Activated CD8-positive, alpha-beta memory T cell treated with anti-CD3 and anti-CD28 coated beads, Interleukin-2, amount 10 ng/mL, durations not matched to agents 7 days and 5 days (primary cell): ENCODE results near the gene TDRD10. TPM values are rescaled to one million over a fixed set of nuclear protein-coding genes. Genes with fewer than 3 reads are reported as not detected.

Experiments used
- ATAC-seq: fragments of 150-1000 bp; cut with Tn5 transposase; one replicate; pipeline ENCODE4 v1.10.0; 2021; ENCODE audit warnings: moderate library complexity
- CTCF ChIA-PET: fragments of 350-600 bp; sonication (Branson Sonifier 250); formaldehyde crosslinking; loops from one replicate; lab custom pipeline; 2021; ENCODE audit warnings: antibody characterized with exemption; lab: Charles Lee
- DNase-seq: peaks from one replicate; pipeline ENCODE4 v3.0.0-alpha.2; 2020
- H3K27ac Mint-ChIP-seq: one replicate; pipeline ENCODE4 v1.8.0; 2021; ENCODE audit warnings: mild to moderate bottlenecking, mixed read lengths
- H3K27me3 Mint-ChIP-seq: one replicate; pipeline ENCODE4 v1.8.0; 2021; ENCODE audit warnings: mixed read lengths
- H3K36me3 Mint-ChIP-seq: one replicate; pipeline ENCODE4 v1.8.0; 2021; ENCODE audit warnings: mild to moderate bottlenecking, mixed read lengths
- H3K4me1 Mint-ChIP-seq: one replicate; pipeline ENCODE4 v1.8.0; 2021; ENCODE audit warnings: mixed read lengths
- H3K4me3 Mint-ChIP-seq: one replicate; pipeline ENCODE4 v1.8.0; 2021; ENCODE audit warnings: mild to moderate bottlenecking, moderate library complexity, mixed read lengths
- H3K9me3 Mint-ChIP-seq: one replicate; pipeline ENCODE4 v1.8.0; 2022; ENCODE audit warnings: low read depth, mixed read lengths
- total RNA-seq, 2 experiments: library from RNA; stranded (reverse); gene quantifications; one replicate each; pipeline ENCODE4 v1.2.3, GENCODE V29; 2021

TDRD10 gene
- total RNA-seq, 2 experiments from 2014 or later: not detected

DNA sequence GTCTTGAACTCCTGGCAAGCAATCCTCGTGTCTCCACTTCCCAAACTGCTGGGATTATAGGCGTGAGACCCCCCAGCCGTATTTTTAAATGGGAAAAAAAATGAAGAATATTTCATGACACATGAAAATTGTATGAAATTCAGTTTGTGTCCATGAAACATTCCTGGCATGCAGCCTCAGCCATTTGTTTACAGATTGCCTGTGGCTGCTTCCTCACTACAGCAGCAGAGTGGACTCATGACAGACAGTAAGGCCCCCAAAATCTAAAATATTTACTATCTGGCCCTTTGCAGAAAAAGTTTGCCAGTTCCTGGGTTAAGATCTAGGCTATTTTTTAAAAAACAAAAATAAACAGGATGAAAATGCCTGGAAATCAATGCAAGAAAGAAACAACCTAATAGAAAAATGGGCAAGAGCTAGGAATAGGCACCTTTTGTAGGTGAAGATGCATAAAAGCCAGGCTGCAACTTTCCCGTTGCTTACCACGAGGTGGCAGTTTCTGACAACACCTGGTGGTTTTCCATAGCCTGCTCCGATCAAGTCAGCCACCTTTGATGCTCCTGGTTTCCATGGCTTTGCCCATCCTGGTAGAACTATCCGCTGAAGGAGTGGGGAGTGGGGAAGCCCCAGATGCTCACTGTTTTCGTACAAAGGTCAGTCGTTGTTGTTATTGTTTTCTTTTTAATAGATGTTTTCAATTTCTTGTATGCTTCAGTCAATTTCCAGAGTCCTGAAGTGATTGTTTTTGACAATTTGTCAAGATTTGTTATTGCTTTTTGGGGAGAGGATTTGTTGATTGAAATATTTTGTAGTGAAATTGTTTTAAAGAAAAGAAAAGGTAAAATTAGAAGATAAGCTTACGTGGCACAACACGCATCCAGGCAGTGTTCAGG, 32.2 kb downstream of the TDRD10 start:
- no peak for ATAC-seq
- CTCF ChIA-PET: interaction anchor here (1.2 to 2.9 kb wide), 3 partner anchors 12 to 55 kb away, joined by 3 to 7 read pairs (median 4); no protein-coding TSS in a partner anchor
- Mint-ChIP-seq H3K36me3 (no peaks in the 10 kb centered on the region), H3K9me3 (no peaks in the 10 kb centered on the region), H3K27me3 (peaks cover 34% of the 10 kb centered on the region), H3K4me3 (no peak overlapping the region), H3K27ac (no peak overlapping the region), H3K4me1 (no peaks in the 10 kb centered on the region)
- no peak for DNase-seq

GRCh38 chr1:154536570-154536969, 34.6 kb downstream of the TDRD10 start:
- Mint-ChIP-seq H3K27ac (no peak overlapping the region), H3K36me3 (no peaks in the 10 kb centered on the region), H3K27me3 (peaks cover 47% of the 10 kb centered on the region), H3K4me3 (no peak overlapping the region), H3K9me3 (no peaks in the 10 kb centered on the region), H3K4me1 (no peaks in the 10 kb centered on the region)
- CTCF ChIA-PET: interaction anchor here (2.9 kb wide), 1 partner anchor 57 kb away, joined by 7 read pairs; no protein-coding TSS in a partner anchor
- ATAC-seq (no peak), DNase-seq (no peak)

GRCh38 chr1:154539486-154540483, 37.8 kb downstream of the TDRD10 start:
- CTCF ChIA-PET: no interaction called here
- H3K9me3 Mint-ChIP-seq: no peaks in the 10 kb centered on the region
- H3K4me3 Mint-ChIP-seq: no peak overlapping the region
- H3K4me1 Mint-ChIP-seq: no peaks in the 10 kb centered on the region
- H3K36me3 Mint-ChIP-seq: no peaks in the 10 kb centered on the region
- ATAC-seq: no peak
- H3K27me3 Mint-ChIP-seq: peaks cover 40% of the 10 kb centered on the region
- H3K27ac Mint-ChIP-seq: no peak overlapping the region
- no peak for DNase-seq

GRCh38 chr1:154541231-154541630, 39.2 kb downstream of the TDRD10 start:
- no peak for ATAC-seq
- H3K9me3 Mint-ChIP-seq: no peaks in the 10 kb centered on the region
- CTCF ChIA-PET: no interaction called here

DNA sequence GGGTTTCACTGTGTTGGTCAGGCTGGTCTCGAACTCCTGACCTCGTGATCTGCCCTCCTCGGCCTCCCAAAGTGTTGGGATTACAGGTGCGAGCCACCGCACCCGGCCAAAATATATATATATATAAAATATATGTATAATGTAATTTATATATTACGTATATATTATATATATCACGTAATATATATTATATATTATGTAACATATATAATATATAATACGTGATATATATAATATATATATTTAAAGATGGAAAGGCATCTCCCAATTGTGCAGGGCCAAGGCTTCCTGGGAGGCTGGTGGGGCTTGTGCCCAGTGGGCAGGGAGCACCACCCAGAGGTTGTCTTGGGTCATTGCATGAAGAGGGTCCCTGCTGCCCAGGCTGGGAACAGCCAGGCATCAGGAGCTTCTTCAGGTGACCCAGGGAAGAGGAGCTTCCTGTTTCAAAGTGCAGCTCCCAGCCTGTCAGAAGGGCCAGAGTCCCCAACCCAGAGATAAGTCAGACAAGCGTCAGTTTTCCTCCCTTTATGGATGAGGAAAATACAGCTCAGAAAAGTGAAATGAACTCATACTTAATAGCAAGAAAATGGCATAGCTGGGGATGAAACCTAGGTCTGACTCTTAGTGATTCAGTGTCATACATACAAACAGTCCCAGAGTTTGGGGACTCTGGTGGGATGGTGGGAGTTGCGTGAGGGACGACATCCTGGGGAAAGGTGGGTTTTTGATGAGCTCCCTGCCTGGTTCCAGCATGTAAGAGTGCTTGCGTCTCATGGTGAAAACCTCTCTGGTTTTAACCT, 44.4 kb downstream of the TDRD10 start:
- Mint-ChIP-seq H3K4me3 (no peak overlapping the region), H3K27ac (no peak overlapping the region), H3K9me3 (no peaks in the 10 kb centered on the region), H3K27me3 (peaks cover 4% of the 10 kb centered on the region), H3K36me3 (peaks cover 25% of the 10 kb centered on the region), H3K4me1 (peaks cover 9% of the 10 kb centered on the region)
- DNase-seq: peak; percentile 69
- peak; percentile 86 for ATAC-seq
- CTCF ChIA-PET: interaction anchor here (0.7 to 4.6 kb wide), 22 partner anchors 10 to 332 kb away, joined by 3 to 78 read pairs (median 4); partner anchors contain the start of gene UBE2Q1

More at GRCh38 chr1:154541231-154541630, 39.2 kb downstream of the TDRD10 start:
- Mint-ChIP-seq H3K27ac (no peak overlapping the region), H3K36me3 (no peaks in the 10 kb centered on the region), H3K4me1 (no peaks in the 10 kb centered on the region), H3K27me3 (peaks cover 31% of the 10 kb centered on the region), H3K4me3 (no peak overlapping the region)
- no peak for DNase-seq

DNA sequence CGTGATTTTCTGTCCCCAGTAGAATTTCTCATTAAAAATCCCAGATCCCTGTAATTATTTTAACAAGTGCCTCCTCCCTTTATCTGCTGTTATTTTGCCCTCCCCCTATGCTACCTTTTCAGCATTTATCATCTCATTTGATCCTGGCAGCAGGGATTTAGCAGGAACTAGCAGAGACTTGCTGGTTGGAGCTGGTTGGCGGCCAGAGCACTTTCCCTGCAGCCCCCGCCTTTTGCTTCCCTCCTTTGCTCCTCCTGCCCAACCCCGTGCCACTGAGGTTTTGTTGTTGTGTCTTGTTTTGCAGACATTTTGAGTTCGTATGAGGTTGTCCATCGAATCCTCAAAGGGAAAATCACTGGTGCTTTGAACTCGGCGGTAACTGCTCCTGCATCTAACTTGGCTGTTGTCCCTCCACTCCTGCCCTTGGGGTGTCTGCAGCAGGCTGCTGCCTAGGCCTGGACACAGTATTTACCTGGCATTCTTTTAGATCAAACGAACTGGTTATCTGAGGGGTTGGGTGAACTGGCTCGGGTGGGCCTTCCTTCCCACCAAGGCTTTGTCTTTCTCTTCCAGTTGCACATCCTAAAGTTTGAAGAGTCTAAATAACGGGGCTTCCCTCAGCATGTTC, 45.2 kb downstream of the TDRD10 start:
- peaks cover 2% of the 10 kb centered on the region for H3K27me3 Mint-ChIP-seq
- DNase-seq (no peak), ATAC-seq (no peak)
- H3K36me3 Mint-ChIP-seq: peaks cover 31% of the 10 kb centered on the region
- CTCF ChIA-PET: interaction anchor here (0.7 to 4.6 kb wide), 21 partner anchors 9 to 332 kb away, joined by 3 to 78 read pairs (median 4); partner anchors contain the start of gene UBE2Q1
- no peak overlapping the region for H3K4me3 Mint-ChIP-seq
- H3K4me1 Mint-ChIP-seq: peaks cover 9% of the 10 kb centered on the region
- H3K27ac Mint-ChIP-seq: no peak overlapping the region
- H3K9me3 Mint-ChIP-seq: no peaks in the 10 kb centered on the region

- Mint-ChIP-seq H3K4me1 (peaks cover 9% of the 10 kb centered on the region), H3K27me3 (no peaks in the 10 kb centered on the region), H3K9me3 (no peaks in the 10 kb centered on the region), H3K27ac (no peak overlapping the region), H3K4me3 (no peak overlapping the region), H3K36me3 (peaks cover 36% of the 10 kb centered on the region)
- ATAC-seq (no peak), DNase-seq (no peak)
- CTCF ChIA-PET: interaction anchor here (0.7 to 4.6 kb wide), 3 partner anchors 12 to 82 kb away, joined by 3 to 78 read pairs (median 5); no protein-coding TSS in a partner anchor
These were observed 46.0 kb downstream of the TDRD10 start for GRCh38 chr1:154548028-154548427.

- Mint-ChIP-seq H3K9me3 (no peaks in the 10 kb centered on the region), H3K4me3 (no peak overlapping the region), H3K27me3 (no peaks in the 10 kb centered on the region), H3K27ac (no peak overlapping the region), H3K36me3 (peaks cover 46% of the 10 kb centered on the region), H3K4me1 (peaks cover 9% of the 10 kb centered on the region)
- CTCF ChIA-PET: interaction anchor here (2.0 to 4.6 kb wide), 2 partner anchors 69 to 70 kb away, joined by 12 to 78 read pairs; no protein-coding TSS in a partner anchor
- no peak for DNase-seq
- ATAC-seq: no peak
These were observed 47.3 kb downstream of the TDRD10 start for GRCh38 chr1:154549202-154549770.

DNA sequence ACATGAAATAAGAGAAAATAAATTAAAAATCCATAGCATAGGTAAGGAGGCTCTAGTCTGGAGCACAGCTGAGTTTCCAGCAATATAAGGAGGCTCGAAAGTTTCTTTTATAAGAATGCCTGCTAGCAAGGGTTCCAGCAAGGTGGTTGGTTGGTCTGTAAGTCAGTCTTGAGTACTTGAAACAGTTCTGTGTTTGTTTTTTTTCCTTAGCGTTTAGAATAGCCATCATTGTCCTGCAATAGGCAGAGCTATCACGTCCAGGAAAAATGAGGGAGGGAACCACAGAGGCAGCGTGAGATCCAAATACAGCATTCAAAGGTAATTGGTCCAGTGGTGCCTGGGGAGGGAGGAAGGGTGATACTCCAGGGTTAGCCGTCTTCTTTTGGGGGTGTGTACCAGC, 48.1 kb downstream of the TDRD10 start:
- H3K27ac Mint-ChIP-seq: no peak overlapping the region
- H3K9me3 Mint-ChIP-seq: no peaks in the 10 kb centered on the region
- CTCF ChIA-PET: interaction anchor here (2.0 kb wide), 1 partner anchor 71 kb away, joined by 12 read pairs; no protein-coding TSS in a partner anchor
- no peak overlapping the region for H3K4me3 Mint-ChIP-seq
- H3K27me3 Mint-ChIP-seq: no peaks in the 10 kb centered on the region
- H3K36me3 Mint-ChIP-seq: peaks cover 51% of the 10 kb centered on the region
- ATAC-seq (no peak), DNase-seq (no peak)
- peaks cover 9% of the 10 kb centered on the region for H3K4me1 Mint-ChIP-seq

- CTCF ChIA-PET: interaction anchor here (2.0 kb wide), 1 partner anchor 71 kb away, joined by 12 read pairs; no protein-coding TSS in a partner anchor
- peaks cover 11% of the 10 kb centered on the region for H3K4me1 Mint-ChIP-seq
- H3K27me3 Mint-ChIP-seq: no peaks in the 10 kb centered on the region
- H3K9me3 Mint-ChIP-seq: no peaks in the 10 kb centered on the region
- DNase-seq (no peak), ATAC-seq (no peak)
- H3K36me3 Mint-ChIP-seq: peaks cover 57% of the 10 kb centered on the region
- H3K4me3 Mint-ChIP-seq: no peak overlapping the region
- H3K27ac Mint-ChIP-seq: no peak overlapping the region
These were observed 48.6 kb downstream of the TDRD10 start for GRCh38 chr1:154550657-154551056.

DNA sequence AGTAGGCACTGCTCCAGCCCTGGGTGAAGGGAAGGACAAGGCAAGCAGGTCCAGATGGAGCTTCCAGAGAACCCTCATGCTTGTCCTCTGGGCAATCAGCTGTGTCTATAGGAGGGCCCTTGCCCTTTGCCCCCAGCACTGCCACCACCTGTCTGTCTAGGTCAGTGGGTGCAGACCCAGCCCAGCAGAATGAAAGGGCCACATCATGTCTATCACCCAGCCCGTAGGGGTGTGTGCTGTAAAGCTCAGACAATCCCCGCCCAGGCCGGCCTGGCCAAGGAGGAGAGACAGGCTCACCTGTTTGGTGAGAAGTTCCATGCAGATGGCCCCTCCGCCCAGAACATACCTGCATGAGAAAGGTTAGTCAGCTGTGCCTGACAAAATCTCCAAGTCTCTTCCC, 49.5 kb downstream of the TDRD10 start:
- DNase-seq (no peak), ATAC-seq (no peak)
- Mint-ChIP-seq H3K36me3 (peaks cover 59% of the 10 kb centered on the region), H3K4me3 (no peak overlapping the region), H3K9me3 (no peaks in the 10 kb centered on the region), H3K27ac (no peak overlapping the region), H3K27me3 (no peaks in the 10 kb centered on the region), H3K4me1 (peaks cover 18% of the 10 kb centered on the region)
- CTCF ChIA-PET: no interaction called here
